K562 (cell line): ENCODE data around the gene CEBPE. TPM values are rescaled to one million over a fixed set of nuclear protein-coding genes. Genes with fewer than 3 reads are reported as not detected.

ENCODE experiments used
- BCLAF1 ChIP-seq, 2 experiments: fragments of 450-650 bp in 1 of 2; IDR thresholded peaks; 2 replicates each; pipeline ENCODE4 v1.6.1; 2011 to 2017; ENCODE audit warnings: low read depth in 2 of 2, antibody characterized with exemption in 1 of 2, borderline replicate concordance in 1 of 2, low read length in 1 of 2, mild to moderate bottlenecking in 1 of 2, mixed read lengths in 1 of 2; ENCODE audit not compliant: control insufficient read depth in 1 of 2
- BCOR ChIP-seq: fragments of 450-650 bp; IDR thresholded peaks from 2 replicates; pipeline ENCODE4 v1.6.1; 2016
- CREBBP ChIP-seq: IDR thresholded peaks from one replicate; pipeline ENCODE4 v1.6.1; 2012; ENCODE audit warnings: low read depth, mild to moderate bottlenecking, control low read depth, inconsistent platforms, low read length
- EP300 ChIP-seq: IDR thresholded peaks from 2 replicates; pipeline ENCODE4 v1.6.1; 2012; ENCODE audit warnings: low read length, improper control_type of control experiment
- MGA ChIP-seq: fragments of 450-650 bp; IDR thresholded peaks from 2 replicates; pipeline ENCODE4 v1.6.1; 2016; ENCODE audit warnings: mild to moderate bottlenecking, moderate library complexity
- MTF1 ChIP-seq: fragments of 250-450 bp; sonication (Bioruptor Pico); IDR thresholded peaks from 2 replicates; pipeline ENCODE4 v1.9.0; 2021; ENCODE audit warnings: moderate library complexity, mild to moderate bottlenecking, inconsistent platforms, borderline replicate concordance
- NBN ChIP-seq: fragments of 450-650 bp; IDR thresholded peaks from 2 replicates; pipeline ENCODE4 v1.6.1; 2016; ENCODE audit warnings: low read depth, mild to moderate bottlenecking
- PTTG1 ChIP-seq: fragments of 450-650 bp; IDR thresholded peaks from 2 replicates; pipeline ENCODE4 v1.6.1; 2016; ENCODE audit warnings: low read depth, mild to moderate bottlenecking, missing genetic modification characterization, missing compliant biosample characterization
- SNIP1 ChIP-seq: fragments of 450-650 bp; IDR thresholded peaks from 2 replicates; pipeline ENCODE4 v1.7.1; 2017; ENCODE audit warnings: low read depth, mild to moderate bottlenecking
- ZFX ChIP-seq: sonication (generic); formaldehyde crosslinking; IDR thresholded peaks from 2 replicates; pipeline ENCODE4 v1.8.0; 2022; ENCODE audit warnings: mild to moderate bottlenecking, missing genetic modification reagents, moderate library complexity
- ZNF347 ChIP-seq: fragments of 450-650 bp; formaldehyde crosslinking; IDR thresholded peaks from 2 replicates; pipeline ENCODE4 v1.4.0; 2020; ENCODE audit warnings: low read depth, mild to moderate bottlenecking, moderate library complexity
- polyA plus RNA-seq, 8 experiments: library from polyadenylated mRNA; depleted of rRNA in 4 of 8; stranded (reverse) in 5 of 8; unstranded in 3 of 8; fragments of >200 nt; fragmentation: Nextera tagmentation in 2 of 8; fragmentation: Illumina TruSeq in 1 of 8; extraction: Ambion mirVana in 2 of 8; extraction: Trizol in 1 of 8; gene quantifications; 2 replicates each; pipeline versions ENCODE4 v1.2.1 to v1.2.3, GENCODE V29; 2011 to 2014; ENCODE audit warnings: inconsistent platforms in 1 of 8, missing spikeins in 1 of 8
- total RNA-seq, 7 experiments: library from RNA; depleted of rRNA in 6 of 7; stranded (reverse); fragments of >200 nt in 6 of 7; fragmentation: Illumina TruSeq in 2 of 7; extraction: Trizol in 2 of 7; gene quantifications; 2 replicates each; pipeline versions ENCODE4 v1.2.1 to v1.2.3, GENCODE V29; 2011 to 2021; ENCODE audit warnings: low replicate concordance in 1 of 7

Gene CEBPE
- total and polyA plus RNA-seq, 9 of the 15 experiments (the other 6 are each of a cell fraction or from before 2014, with no cell fraction given) = 0.09 to 0.15 (median 0.13) TPM; not detected in 6

- TF ChIP-seq MGA (peak; percentile 64; the same call in 1 of the 2 replicates), MTF1 (no peak), SNIP1 (no peak), ZNF347 (CRISPR knock-in tag) (no peak), ZFX (CRISPR knock-in tag) (no peak), CREBBP (no peak), BCOR (peak; percentile 72; the same call in 1 of the 2 replicates), NBN (peak; percentile 67), PTTG1 (tag) (no peak), EP300 (no peak), BCLAF1 (IDR thresholded peaks at IDR 0.05; ENCODE audit: borderline replicate concordance in 1 of 2, control insufficient read depth in 1 of 2, low read depth in 2 of 2, low read length in 1 of 2) (no peak)
Measured at GRCh38 chr14:23160924-23161522, 42.0 kb upstream of the CEBPE start (continued).
